ENCODE data around the gene SPINDOC.

SPINDOC gene

DNA sequence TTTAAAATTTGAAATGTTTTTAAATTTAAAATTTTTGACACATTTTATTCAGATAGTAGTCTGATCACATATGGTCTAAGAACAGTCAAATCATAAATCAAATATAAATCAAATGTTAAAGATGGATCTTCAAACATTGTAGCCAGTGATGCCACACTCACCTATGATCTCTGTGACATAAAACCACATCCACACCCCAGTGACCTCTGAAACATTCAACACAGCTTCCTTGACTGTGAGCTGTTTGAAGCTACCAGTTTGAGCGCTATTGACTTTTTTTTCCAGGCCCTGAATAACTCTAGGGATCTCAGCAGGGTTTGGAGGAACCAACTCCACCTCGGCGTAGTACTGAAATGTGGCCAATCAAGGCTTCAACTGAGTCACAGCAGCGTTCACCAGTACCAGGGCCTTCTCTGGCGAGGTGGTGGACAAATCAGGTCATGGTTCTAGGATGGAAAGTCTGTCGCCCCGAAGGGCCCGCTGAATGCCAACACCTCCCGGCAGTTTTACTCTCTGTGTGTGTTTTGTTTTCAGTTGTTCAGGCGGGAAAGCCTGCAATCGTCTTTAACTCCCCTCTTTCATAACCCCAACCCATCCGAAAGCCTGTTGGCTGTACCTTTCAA lies 21.4 kb downstream of the SPINDOC start:
- no peak for DNase-seq

DNA sequence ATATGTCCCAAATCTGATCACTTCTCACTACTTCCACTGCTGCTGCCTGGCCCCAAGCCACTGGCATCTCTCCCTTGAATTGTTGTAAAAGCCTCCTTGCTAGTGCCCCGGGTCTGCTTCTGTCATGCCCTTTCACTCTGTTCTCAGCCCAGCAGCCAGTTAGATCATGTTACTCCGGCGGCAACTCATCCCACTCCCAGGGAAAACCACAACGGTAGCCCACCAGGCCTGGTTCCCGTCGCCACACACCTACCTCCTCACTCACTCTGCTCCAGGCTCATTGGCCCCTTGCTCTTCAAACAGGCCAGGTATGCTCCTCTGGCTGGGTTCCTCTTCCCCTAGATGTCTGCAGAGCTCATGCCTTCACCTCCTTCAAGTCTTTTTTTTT lies 21.9 kb downstream of the SPINDOC start:
- no peak for DNase-seq

DNA sequence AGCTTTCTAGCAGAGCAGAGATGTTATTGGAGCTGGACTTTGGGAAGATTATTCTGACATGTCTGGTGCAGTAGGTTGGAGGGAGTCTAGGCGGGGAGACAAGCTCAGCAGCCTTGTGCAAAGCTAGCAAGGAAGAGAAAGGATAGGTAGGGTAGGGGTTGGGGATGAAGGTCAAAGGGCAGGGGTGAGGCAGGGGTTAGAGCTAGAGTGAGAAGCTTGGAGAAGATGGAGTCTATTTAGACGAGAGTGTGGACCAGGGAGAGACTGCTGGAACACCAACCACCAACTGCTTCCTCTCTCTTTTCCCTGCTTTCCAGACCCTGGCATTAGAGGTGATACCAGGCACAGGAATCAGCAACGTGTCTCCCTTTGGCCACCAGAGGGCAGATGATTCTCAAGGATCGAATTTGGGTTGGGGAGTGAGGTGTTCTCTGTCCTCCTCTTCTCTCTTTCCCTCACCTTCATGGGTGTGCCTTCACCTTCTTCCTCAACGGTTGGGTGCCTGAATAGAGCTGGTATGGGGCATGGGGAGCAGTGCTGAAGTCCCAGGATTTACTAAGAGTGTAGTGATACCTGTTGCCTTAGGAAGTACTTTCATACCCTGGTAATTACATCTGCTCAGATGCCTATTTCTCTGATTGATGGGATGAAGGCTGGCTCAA lies 23.9 kb downstream of the SPINDOC start:
- peak; percentile 84 for DNase-seq

DNA sequence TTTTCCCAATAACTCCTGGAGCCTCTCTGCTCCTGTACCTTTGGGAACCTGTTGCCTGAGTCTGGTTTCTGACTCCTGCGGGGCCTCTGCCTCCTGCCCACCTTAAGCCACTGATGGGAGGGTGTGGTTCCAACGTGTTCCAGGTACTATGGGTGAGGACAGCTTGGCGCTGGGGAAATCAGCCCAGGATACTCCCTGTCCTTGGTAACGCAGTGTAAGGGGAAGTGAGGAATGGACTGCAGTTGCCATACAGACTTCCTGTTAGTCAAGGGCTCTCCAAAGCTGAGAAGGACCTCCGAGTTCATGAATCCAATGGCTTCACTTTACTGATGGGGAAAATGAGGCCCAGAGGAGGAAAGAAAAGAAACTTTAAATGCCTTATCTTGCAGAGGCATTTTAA lies 24.5 kb downstream of the SPINDOC start:
- no peak for DNase-seq

DNA sequence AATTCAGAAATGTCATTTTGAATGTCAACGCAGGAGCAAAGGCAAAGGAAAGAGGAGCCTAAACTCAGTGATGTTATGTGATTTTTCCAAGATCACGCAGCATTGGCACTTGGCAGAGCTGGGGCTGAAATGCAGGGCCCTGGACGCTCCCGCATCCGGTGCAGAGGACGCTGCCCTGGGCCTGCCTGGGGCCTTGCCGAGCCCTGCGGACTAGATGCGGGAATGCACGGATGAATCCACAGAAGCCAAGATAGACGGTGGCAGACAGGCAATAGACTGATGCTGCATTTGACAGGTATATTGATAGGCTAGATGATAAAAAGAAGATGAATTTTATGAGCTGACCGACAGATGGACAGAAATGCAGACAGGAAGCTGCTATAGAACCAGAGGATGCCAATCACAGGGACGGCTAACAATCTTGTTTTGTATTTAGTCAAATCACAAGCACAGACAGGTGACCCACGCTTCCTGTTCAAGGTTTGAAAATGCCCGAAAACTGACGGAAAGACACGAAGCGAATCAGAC lies 25.0 kb downstream of the SPINDOC start:
- DNase-seq, result no peak

DNA sequence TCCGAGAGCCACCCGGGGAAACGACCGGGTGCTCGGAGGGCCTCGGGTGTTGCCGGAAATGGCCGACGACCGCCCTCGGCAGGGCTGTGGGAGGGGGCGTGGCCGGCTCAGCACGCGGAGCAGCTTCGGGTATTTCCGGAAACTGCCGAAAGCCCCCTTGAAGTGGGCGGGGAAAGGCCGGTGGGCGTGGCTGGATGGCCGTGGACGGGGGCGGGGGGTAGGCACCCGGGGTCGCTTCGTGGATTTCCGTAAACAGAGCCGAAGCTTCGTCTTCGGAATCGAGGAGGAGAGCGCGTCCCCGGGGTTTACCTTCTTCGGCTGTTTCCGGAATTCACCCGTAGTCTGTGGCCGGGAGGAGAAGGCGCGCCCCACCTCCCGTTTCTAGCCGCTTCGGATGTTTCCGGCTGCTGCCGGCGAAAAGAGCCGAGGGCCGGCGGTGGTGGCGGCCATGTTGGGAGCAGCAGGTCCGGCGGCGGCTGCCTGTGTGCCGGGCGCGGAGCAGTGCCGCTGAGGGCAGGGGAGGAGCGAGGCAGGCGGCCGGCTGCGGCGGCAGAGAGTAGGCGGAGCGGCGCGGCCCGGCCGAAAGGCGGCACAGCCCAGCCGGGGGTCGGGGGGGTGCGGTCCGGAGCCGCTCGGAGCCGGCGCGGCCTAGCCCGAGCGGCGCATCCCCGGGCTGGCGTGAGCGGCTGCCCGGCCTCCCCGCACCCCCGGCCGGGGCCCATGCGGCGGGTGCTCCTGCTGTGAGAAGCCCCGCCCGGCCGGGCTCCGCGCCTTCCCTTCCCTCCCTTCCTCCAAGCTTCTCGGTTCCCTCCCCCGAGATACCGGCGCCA lies 25.6 kb downstream of the SPINDOC start, which contains the start of gene MARK2:
Gene MARK2, plus strand, starts transcription at position 433 of the 830 bp plus-strand sequence. Its CDS starts 397 bp downstream, at position 830.
- DNase-seq, result peak; percentile 99

DNA sequence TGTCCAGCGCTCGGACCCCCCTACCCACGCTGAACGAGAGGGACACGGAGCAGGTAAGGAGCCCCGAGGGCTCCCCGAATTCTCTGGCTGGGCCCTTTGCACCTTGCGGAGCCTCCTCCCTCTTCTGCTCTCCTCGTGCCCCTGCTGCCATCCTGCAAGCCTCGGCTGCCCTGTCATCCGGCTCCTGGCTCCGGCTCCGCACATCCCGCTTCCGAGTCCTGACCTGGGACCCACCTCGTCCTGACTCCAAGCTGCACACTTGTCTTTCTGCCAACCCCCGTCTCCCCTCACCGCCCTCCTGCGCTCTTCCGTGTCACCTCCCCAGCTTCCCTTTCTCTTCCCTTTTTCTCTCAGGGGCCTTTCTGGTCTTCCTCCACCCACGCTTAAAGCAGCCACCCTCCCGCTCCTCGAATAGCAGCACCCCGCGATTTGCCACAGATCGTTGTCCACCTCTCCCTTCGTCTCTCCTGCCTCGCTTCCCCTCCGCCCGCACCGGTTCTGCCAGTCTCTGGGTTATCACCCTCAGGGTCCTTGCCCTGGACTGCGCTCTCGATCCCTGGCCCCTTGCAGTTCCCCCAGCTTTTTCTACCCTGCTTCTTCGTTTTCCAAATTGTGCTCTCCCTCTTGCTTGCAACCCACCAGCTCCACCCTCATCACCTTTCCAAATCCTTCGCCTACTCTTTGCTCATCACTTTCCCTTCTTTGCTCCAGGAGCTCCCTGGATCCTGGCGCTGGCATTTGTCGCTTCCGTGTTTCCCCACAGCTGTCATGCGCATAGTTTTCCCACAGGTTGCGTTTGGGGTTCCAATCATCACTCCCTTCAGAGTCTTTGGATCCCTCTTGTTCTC lies 26.5 kb downstream of the SPINDOC start:
- no peak for DNase-seq

DNA sequence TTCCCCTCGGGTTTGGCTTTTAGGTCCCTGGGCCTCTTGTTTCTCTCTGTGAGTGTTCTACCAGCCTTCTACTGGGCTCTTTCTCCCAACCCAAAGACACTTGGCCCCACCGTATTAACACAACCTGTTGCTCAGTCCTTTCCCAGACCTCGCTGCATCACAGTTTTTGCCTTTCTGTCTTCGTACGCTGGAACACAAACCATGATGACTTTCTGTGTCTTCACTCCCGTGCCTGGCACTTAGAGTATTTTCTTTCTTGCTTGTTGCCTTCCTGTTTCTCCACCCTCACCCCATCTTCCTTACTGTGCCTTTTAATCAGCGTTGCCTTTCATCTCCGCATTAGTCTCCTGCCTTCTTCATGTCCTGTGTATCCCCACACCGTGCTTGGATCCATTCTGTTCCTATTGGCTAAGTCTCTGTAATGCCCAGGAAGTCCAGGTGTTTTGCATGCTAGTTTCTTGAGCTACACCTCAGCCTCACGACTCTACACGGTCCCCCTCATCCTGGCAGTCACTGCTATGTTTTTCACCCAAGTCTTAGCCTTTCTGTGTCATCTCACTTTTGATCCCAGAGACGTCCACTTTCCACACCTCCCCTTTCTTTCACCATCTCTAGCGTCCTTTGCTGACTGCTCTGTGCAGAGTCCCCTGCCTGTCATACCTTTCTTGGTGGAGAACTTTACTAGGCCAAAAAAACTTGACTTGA lies 27.3 kb downstream of the SPINDOC start:
- DNase-seq, result no peak

DNA sequence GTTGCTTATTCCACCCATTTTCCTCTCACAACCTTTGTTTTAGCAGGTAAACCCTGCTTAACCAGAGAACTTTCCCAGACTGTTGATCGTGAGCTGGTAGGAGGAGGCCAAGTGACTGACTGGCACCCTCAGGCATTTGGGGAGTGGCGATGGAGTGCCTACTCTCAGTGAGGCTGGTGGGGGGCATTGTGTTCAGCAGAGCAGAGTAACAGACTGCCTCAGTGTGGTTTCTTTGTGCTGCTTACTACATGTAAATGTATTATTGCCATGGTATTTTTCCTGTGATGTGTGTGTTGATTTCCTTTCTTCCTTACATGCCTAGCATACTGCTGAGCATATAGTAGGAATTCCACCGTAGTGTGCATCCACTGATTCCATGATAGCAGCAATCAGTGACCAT lies 28.3 kb downstream of the SPINDOC start:
- DNase-seq, result no peak

DNA sequence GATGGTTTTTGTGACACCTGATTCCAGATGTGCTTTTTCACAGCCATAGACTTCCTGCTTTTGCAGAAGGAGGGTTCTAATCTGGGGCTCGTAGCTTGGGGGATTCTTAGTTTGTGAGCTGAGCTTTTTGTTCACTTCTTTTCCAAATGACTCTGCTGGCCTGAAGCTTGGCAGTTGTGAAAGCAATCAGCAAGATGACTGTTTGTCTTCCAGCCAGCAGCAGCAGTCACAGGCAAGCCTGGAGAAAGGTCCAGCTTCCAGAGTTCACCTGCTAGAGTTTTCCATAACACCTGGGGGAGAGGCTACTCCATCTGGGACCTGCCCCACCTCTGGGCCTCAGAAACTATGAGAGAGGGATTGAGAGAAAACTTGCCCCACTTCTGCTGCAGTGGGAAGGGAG lies 29.8 kb downstream of the SPINDOC start:
- DNase-seq, result no peak

DNA sequence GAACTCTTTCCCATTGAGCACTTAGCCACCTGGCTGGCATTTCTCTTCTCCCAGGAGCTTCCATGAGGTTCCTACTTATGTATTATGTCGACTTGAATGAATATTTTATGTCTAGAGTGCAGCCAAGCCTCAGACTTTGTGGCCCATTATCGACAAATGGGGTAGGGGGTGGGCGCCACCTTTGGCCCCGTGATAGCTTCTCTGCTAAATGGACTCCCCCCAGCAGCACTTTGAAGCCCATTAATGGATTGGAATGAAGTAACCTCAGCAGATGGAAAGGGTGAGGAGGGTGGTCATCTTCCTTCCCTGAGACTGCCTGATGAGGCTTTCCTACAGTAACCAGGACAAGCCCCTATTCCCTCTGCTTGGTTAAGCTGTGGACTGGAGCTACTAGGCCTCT lies 31.6 kb downstream of the SPINDOC start:
- no peak for DNase-seq

DNA sequence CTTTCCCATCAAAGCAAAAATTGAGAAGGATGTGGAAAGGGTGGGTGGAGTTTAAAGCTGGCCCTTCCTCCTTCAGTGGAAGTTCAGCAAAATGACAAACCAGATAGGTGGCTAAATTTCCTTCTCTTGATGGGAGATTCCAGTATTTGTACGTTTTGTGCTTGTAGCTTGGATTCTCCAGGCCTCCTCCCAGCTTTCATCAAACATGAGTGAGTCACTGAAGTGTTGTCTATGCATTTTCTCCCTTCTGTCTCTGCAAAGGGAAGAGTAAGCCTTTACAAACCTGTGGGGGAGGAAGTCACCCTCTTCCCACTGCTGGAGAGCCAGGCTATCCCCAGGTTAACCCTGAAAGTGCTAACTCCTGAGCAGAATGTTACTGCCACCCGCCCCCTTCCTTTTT lies 32.0 kb downstream of the SPINDOC start:
- no peak for DNase-seq

DNA sequence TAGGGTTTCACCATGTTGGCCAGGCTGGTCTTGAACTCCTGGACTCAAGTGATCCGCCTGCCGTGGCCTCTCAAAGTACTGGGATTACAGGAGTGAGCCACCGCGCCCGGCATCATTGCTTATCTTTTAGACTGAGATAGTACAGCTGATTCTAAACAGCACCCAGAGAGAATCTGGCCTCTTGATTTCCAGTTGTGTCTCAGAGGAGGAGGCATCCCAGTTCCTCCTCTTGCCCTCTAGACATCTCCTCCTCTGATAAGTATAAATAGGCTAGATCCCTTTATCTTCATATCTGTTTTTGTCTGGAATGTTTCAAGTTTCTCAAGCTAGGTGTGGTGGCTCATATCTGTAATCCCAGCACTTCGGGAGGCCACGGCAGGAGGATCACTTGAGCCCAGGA lies 32.7 kb downstream of the SPINDOC start:
- DNase-seq, result no peak

DNA sequence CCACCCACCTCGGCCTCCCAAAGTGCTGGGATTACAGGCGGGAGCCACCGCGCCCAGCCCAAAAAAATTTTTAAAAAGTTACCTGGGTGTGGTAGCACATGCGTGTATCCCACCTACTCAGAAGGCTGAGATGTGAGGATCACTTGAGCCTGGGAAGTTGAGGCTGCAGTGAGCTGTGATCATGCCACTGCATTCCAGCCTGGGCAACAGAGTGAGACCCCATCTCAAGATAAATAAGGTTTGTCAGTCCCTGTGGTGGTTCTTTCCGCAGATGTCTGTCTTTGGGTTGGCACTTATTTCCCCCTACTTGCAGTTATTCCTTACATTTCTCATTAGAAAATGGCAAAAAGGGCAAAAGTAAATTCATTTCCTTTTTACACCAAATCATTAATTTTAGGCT lies 33.6 kb downstream of the SPINDOC start:
- no peak for DNase-seq

DNA sequence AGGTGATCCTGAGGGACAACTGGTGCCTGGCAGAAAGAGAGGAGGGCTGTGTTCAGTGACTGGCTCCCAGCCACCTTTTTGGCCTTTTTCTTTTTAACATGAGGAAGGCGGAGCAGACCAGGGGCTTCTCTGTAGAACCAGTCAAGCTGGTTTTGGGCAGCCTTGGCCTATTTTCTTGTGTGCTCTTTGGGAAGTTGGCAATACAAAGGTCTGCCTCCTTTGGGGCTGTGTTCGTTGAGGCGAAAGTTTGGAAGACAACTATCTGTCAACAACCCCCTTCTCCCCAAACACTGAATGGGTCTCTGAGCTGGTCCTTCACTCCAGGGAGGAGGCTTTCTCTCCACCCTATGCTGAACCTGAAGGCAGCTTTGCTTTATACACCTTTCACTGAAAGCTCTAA lies 34.1 kb downstream of the SPINDOC start:
- no peak for DNase-seq

DNA sequence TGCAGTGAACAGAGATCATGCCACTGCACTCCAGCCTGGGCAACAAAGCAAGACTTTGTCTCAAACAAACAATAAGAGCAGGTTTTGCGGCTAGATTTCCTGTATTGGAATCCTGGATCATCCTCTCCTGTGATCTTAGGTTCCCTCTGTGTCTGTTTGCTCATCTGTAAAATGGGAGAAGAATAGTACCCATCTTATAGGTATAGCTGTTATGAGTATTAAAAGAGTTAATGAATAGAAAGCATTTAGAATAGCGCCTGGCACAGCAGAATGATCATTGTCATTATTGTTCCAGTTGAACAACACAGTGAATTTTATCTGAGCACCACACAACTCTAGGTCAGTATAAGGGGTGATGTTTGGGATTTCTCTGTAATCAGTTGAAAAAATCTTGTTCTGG lies 36.4 kb downstream of the SPINDOC start:
- DNase-seq, result no peak

DNA sequence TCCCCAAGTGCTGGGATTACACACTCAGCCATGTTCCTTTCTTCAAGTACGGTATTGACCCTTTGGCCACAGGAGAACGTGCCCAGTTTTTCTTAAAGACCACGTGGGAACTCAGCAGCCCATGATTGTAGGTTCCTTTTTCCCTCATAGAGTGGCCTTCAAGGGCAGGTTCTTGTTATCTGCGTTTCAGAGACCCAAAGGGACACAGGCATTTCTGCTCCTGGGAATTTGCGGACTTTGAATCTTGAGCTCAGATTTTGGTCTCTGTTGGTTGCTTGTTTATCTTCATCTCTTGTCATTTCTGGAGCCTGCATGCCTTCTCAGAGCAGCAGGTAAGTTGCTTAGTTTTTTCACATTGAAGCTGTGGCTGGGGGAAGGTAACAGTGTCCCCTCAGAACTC lies 37.7 kb downstream of the SPINDOC start:
- no peak for DNase-seq

DNA sequence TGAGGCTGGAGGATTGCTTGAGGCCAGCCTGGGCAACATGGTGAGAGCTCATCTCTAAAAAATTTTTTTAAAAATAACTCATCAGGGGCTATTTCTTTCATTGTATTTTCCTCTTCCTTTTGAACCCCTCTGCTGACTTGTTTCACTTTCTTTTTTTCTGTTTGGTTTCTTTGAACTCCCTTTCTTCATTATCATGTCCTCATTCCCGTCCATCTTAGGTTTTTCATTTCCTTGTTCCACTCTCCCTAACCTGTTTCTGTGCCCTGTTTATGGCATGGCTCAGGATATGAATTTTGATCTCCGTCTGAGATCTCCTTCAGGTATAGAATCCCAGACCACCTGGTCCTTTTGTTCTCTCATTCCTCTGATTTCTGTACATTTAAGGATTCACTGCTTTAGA lies 38.1 kb downstream of the SPINDOC start:
- DNase-seq, result no peak

DNA sequence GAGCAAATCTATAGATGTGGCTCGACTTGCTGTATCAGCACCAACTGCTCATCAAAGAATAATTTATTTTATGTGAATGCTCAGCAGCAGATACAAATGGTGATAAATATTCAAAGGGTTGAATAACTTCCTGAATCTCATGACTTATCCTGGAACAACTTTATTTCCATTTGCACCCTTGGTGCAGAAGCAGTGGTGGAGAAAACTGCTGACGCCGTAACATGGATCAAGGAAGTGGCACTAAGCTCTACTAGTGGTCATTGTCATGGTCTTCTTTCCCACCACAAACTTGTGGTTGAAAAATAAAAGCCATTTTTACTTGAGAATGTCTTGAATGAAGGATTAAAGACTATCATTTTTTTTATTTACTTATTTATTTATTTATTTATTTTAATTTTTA lies 40.2 kb downstream of the SPINDOC start:
- no peak for DNase-seq

DNA sequence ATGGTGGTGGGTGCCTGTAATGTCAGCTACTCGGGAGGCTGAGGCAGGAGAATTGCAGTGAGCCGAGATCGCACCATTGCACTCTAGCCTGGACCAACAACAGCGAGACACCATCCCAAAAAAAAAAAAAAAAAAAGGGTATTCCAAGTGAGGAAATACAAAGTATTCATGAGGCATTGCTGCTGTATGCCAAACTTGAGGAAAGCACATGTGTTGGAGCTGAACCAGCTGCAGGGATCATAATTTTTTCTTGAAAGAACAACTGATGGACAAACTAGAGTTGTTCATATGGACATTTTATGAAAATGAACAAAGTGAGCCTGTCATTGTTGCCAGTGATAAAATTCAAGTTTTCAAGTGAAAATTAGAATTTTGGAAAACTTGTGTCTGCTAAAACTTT lies 41.4 kb downstream of the SPINDOC start:
- DNase-seq, result no peak

DNA sequence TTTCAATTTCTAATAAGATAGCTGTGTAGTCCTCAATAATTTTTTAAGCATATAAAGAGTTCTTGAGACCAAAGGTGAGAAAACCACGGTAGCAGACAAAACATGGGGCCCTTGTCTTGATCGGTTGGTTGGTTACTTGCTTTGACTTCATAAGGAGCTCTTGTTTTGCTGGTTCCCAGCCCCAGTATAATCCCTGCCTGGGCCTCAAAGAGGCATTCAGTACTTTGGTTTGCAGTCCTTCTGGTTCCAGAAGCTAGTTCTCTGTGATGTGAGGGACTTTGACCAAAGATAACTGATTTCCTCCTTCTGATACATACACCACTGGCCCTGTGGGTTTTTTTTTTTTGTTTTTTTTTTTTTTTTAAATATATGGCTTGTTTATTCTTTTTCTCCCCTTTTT lies 42.7 kb downstream of the SPINDOC start:
- no peak for DNase-seq

All from right hindlimb (tissue), 1 donor.